Stimulated activated CD4-positive, alpha-beta T cell treated with anti-CD3 and anti-CD28 coated beads, Interleukin-2, amount 100 ng/mL, for 4 hours (primary cell): Measurements from ENCODE around the gene PRR27.

ENCODE experiments used
- DNase-seq: peaks from one replicate; pipeline ENCODE4 v3.0.0-alpha.2; 2020; ENCODE audit warnings: low read depth

The PRR27 gene

DNA sequence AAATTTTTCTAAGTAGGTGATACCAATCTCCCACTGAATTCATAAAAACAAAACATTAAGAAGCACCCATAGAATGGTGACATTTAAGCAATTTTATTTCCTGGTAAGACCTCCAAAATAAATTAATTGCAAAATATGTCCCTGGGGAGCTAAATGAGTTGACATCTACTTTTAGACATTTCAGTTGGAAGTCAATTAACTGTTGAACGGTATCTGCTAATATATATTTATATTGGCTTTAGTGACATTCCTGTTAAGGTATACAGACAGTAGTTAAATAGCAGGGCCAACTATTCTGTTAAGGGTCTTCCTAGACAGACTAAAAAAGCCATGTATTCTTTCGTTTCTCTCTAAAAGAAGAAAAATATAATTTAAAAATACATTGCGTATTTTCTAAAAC lies at the start of gene PRR27:
Gene PRR27 (plus strand): TSS at position 301 of the 400 bp plus-strand sequence. CDS start 139 bp downstream, outside the sequence.
- DNase-seq = no peak

DNA sequence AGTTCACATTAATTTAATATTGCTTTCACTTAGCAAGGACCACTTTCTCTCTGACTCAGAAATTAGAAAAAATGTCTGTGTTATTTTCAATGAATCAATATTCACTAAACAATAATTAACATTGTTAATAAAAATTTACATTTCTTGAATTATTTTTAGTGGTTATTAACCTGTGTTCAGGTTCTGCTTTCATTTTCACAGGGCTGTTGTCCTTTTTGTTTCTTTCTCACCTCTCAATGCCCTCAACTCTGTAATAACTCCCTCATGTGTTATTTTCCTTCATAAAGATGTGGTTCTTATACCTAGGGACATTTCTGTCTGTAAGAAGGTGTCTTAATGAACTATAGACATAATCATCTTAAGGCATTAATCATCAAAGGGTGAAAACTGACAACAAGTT lies 43.1 kb upstream of the PRR27 start:
- DNase-seq = no peak

DNA sequence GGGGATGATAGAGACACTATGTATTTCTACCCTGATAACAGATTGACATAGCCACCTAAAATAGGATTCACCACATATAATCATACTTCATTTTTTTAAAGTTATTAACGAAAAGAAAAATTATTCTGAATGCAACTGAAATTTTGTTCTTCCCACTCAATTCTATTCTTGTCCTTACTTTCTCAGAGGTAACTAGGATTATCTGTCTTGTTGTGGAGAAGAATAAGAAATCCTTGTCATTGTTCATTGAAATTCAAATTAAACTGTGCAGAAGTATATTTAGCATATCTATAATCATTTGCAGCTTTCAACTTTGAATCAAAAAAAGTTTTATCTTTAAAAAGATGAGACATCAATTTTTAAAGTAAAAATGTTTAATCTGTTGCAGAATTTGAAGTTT lies 40.4 kb upstream of the PRR27 start:
- DNase-seq = no peak

DNA sequence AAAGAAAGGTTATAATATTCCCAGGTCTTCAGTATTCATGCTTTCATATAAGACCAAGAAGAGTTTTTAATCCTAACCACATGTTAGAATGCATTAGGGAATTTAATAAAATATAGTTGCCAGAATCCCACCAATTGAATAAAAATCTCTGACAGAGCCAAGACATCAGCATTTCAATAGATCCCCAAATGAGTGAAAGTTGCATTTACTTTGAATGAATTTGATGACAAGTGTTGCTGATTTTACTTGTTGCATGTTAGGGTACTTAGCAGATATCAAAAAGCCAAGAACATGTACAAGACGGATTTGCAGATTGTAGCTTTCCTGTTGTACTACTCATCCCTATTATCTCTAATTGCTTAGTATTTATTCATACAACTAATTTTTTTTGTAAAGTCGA lies 39.9 kb upstream of the PRR27 start:
- DNase-seq = no peak

DNA sequence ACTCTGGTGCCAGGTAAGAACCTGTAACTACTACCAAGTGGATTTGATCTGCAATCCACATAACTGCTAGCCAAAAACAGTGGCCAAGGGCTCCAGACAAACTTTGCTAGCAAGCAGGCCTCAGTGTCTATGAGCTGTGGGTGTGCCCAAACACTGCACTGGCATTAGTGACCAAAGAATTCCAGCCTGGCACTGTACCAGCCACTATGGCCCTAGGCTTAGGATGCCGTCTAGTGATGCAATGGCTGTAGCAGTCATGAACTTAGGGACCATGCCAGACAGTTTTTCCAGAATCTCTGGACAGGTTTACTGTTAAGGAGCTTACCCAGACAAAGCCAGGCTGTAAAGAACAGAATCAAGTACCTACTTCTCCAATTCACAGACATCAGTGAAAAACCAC lies 33.7 kb upstream of the PRR27 start:
- DNase-seq = no peak

DNA sequence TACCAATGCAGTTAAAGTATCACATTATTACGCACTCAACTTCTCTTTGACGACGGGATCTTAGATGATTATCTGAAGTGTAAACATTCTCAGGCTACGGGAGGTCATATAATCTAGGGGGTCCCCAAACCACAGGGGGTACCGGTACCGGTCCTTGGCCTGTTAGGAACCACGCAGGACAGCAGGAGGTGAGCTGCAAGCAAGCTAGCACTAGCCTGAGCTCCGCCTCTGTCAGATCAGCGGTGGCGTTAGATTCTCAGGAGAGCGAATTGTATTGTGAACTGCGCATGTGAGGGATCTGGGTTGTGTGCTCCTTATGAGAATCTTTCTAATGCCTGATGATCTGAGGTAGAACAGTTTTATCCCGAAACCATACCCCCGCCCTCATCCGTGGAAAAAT lies 20.6 kb upstream of the PRR27 start:
- DNase-seq = no peak

DNA sequence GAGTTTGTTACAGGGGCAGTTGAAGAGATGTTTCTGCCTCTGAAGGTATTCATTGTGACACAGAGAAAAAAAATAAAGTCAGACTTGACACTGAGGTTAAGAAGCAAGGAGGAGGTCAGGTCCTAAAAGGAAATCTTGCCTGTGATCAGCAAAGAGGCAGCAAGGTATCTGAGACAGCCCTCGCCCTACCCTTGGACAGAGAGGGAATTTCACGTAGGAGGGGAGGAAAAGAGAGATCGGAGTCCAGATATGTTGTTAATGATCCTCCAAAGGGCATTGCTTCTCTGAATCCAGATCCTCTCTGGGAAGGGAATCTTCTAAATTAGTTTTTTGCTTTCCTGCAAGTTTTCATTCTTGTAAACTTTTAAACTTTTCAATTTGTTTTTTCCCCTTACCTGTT lies 15.3 kb upstream of the PRR27 start:
- no peak for DNase-seq

DNA sequence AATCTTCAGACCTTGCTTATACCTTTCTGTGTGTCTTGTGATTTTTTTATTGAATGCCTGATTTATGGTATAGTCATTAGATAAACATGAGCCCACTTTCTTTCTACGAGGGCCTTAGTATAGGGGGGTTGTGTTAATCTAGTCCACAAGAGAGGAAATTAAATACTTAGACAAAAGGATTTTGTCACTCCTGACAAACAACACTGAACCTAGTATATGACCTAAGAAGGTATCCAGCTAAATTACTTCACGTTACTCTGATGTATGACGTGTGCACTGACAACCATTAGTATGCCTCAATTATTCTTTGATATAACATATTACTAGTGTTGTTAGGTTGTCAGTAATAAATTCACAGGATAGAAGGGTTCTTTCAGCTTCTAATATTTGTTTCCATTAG lies 2.8 kb upstream of the PRR27 start:
- no peak for DNase-seq

DNA sequence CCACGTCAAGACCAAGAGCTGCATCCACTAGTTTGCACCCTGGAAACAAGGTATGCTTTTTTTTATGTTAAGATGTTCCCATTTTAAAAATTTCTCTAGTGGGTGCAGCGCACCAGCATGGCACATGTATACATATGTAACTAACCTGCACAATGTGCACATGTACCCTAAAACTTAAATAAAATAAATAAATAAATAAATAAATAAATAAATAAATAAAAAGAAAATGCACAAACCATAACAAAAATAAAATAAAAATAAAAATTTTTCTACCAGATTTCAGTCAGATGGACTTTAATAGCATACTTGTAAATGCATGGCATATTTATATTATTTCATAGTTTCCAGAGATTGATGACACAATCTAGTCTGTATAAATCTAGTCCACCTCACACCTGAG lies 1.9 kb upstream of the PRR27 start:
- no peak for DNase-seq

DNA sequence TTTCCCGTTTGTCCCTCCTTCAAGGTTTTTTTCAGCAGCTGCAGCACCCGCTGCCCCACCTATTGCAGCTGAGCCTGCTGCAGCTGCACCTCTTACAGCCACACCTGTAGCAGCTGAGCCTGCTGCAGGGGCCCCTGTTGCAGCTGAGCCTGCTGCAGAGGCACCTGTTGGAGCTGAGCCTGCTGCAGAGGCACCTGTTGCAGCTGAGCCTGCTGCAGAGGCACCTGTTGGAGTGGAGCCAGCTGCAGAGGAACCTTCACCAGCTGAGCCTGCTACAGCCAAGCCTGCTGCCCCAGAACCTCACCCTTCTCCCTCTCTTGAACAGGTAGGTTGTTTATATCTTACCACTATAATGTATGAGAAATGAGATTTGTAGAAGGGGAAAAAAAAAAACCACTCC lies 4.5 kb downstream of the PRR27 start:
- DNase-seq = no peak

DNA sequence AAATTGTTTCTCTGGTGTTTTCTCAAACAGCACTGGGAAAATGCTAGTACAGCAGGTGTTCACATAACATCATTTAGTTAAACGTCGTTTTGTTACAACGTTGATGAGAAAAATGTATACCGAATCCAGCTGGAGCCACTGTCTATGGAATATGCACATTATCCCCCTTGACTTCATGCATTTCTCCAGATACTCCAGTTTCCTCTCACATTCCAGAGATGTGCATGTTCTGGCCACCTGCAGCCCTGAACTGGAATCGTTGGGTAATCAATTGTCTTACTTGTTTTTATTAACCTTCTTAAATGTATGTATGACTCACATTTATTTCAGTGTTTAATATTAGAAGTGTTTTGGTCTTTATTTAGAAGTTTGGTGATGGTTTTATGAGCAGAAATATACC lies 23.1 kb downstream of the PRR27 start:
- DNase-seq = no peak

DNA sequence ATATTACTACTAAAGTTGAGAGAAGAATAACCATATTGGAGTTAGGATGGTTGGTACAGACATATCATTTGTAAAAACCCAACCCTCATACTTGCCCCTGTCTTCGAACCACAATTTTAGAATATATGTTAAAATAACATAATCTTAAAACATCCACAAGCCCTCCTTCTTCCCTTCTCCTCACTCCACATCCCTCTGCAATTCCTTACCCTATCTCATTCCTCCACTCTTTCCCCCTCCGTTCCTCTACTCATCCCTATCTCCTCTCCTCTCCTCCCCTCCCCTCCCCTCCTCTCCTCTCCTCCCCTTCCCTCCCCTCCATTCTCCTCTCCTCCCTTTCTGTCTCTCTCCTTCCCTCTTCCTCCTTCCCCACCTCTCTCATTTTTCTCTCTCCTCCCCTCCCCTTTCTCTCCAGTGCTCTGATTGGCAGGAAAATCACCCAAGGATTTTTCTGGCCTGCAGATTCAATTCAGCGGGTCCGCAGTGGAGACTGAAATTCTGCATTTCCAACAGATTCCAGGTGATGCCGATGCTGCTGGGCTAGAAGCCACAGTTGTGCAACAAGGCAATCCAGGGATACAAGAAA lies 24.1 kb downstream of the PRR27 start:
- DNase-seq = no peak

DNA sequence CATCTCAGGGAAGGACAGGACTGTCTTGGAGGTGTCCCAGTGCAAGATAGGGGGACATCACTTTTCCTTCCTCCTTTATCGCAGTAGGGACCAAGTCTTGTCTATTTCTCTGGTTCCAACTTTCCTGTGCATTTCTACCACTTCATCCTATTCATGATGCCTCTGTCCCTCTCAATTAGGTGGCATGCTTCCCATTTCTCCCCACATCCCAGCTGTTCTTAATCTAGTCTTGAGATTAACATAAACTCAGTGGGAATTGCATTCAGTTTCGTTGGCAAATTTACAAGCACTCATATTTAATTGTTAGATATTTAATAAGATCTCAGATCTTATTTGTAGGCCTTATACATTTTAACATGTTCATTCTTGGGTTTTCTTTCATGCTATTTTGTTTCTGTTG lies 25.8 kb downstream of the PRR27 start:
- DNase-seq = no peak

DNA sequence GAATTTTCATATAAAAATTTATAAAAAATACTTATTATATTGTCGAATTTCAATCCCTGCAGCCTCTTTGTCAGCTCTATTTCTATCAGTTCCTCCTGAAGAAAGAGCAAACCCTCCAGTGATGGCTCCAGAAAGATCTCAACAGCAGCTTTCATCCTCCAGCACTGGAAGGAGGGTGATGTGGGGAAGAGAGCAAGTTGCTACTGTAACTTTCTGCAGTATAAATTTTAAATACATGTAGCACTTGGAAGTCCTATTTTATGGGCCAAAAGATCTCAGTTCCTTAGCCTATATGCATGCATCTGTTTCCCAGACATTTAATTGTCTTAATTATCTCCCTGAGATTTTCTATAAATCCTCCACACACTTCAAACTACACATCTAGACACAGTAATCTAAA lies 27.8 kb downstream of the PRR27 start:
- DNase-seq = no peak

DNA sequence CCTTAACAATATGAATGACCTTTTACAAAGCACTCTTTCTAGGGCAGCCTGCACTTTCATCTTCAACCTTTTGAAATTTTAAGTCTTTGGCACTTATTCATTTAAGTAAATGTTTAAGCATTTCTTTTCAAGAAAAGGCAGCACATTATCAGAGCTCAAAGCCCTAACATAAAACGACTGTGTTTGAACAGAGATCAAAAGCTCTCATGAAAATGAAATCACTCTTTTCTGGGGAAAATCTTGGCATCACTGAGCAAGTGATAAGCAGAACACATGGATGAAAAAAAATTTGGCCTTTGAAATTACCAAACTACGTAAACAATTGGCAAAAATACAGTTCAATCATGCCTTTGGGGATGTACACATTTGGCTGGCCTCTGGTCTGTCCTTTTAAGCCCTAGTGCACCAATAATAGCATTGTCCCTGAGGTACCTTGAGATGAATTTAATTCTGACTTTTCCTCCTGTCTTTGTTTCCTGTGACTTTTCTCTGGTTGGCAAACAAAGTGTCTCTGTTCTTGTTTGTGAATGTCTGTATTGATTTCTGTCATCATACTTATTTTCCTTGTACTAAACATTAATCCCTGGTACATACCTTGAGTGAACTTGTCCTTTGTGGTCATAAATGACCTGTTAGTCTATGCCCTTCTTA lies 28.6 kb downstream of the PRR27 start:
- DNase-seq = no peak

DNA sequence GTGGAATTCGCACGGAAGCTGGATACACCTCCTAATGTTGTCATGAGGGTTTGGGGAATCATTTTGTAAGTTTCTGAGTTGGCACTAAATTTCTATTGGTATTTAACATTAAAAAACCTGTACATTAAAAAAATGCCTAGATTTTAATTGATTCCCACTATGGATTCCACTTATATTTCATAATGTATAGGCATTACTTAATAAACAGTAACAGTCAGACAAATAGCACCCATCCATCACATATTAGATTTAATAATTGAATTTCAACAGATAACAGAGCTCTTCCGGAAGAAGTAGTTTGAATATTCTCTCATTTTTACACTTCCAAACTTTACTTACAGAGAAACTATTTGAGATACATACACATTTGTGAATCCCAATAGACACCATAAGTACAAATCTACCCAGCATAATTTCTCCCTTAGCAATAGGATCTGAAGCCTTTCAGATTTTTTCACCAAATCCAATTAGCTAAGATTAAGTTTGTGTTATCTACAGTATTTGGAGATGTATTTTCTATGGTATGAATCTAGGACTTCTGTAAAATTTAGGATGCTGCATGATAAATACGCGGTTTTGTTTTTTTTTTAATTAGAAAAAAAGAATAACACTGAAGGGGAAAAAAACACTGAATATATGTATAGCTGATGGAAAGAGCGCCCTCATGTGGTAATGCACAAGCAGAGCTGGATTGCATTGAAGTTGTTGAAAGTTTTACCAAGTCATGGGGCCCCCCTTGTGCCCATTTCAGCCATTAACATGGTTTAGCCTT lies 29.3 kb downstream of the PRR27 start:
- DNase-seq = no peak

DNA sequence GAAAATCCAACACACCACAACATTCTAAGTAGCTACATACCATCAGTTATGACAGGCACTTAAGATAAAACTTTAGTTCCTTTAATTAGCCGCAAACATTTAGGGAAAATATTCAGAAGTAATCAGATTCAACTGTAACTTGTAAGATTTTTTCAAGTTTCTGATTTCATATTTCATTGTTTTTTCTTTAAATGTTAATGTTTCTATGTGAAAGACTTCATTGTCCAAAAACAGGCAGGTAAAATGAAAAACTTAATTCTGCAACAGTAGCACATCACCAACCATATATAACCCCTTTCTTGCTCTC lies 29.9 kb downstream of the PRR27 start:
- no peak for DNase-seq

DNA sequence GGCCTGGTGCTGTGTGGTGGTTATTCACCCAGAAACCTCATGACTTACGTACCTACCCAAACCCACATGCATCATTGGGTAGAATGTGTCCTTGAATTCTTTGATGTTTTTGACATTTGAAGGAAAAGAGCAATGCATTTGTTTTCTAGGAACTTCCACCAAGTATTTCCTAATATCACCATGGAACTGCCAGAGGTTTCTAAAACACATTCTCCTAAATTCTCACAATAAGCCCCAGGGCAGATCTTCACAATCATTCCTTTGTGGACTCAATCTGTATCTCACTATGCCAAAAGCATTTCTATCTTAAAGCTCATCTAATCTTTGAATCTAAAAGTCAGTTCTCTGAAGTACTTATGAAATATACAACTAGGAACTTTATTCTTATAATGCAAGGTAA lies 33.2 kb downstream of the PRR27 start:
- DNase-seq = no peak

DNA sequence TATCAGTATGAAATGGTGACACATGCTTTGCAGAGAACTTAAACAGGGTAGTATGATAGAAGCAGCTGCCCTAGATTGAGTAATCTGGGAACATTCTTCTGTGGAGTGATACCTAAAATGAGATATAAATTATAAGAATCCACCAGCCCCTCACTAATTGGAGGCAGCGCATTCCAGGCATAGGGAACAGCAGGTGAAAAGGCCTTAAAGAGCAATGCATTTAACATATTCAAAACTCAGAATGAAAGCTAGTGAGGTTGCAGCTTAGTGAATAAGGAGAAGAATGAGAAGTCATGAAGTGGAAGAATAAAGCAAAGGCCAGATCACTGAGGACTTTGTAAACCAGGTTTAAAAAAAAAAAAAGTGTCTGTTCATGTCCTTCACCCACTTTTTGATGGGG lies 36.5 kb downstream of the PRR27 start:
- DNase-seq = no peak

DNA sequence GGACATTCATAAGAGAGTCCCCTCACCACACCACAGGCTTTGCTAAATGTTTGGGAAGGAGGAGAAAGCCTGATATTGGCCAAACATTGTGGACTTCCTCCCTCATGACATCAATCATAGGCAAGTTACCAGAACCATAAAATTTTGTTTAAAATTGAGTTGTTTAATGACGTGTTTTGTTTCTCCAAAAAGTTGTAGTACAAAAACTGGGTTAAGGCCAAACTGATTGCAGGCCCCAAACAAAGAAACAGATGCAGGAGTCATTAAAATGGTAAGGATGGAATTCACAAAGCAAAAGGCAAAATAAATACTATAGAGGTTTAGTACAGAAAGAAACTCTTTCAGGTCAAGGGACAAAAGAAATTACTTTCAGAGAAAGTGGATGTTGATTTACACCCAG lies 37.6 kb downstream of the PRR27 start:
- DNase-seq = no peak

DNA sequence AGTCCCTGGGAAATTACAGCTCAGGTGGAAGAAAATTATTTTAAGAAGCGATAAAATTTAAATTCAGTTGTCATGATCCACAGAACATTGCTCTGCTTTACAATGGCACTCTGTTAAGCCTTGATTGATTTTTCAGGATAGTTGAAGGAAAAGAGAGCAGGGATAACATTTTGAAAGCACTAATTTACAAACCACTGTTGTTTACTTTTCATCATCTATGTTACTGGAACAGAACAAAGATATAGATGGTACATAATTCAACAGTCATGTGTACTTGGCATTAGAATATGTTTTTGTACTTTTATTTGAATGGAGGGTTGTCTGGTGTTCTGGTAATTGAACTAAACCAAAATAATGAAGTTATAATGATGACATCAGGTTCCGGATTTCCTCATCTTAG lies 38.9 kb downstream of the PRR27 start:
- no peak for DNase-seq

DNA sequence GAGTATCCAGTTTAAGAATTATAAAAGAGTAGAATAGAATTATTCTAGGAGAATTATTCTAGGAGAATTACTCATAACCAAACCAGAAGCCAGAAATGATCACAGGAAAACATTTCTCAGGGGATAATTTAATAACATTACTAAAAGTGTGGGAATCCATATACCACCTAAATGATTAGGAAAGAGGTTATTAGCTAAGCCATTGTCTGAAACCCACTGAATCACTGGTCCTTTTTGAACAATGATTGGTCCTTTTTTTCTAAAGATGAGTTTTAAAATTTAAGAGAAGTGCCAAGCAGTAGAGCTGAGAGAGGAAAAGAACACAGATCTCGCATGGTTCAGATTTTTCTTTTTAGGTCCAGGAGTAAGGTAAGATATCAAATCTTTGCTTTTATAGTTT lies 41.4 kb downstream of the PRR27 start, which contains the start of gene ODAM:
Gene ODAM (plus strand): TSS at position 301 of the 400 bp plus-strand sequence. CDS start 819 bp downstream, outside the sequence.
- no peak for DNase-seq

DNA sequence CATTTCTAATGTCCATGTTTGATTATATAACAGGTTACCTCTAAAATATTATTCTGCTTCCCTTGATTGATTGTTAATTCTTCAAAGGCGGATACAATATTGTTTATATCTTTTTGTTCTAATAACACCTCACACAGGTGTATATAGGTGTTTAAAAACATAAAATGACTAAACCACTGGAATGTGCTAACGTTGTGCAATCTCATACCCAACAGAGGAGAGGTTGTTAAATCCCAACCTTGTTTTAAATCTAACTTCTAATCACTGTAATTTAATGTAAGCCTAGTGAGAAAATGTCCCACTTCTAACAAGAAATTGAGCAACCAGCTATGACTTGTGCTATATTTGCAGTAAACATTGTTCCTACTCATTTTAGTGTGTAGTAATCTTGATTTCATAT lies 42.8 kb downstream of the PRR27 start:
- DNase-seq = no peak

DNA sequence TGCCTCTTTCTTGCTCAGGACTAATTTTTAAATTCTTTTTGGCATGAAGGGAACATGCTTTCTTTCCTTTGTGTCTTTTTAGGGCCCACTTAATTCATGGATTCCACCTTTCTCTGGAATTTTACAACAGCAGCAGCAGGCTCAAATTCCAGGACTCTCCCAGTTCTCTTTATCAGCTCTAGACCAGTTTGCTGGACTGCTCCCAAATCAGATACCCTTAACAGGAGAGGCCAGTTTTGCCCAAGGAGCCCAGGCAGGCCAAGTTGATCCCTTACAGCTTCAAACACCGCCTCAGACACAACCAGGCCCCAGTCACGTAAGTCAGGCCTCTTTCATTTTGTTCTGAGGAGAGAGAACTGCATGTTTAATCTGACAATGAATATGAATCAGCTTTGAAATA lies 43.8 kb downstream of the PRR27 start:
- DNase-seq = no peak
